Pancreas (tissue), 10 donors: ENCODE results near the gene ANKRD44. TPM values are rescaled to one million over a fixed set of nuclear protein-coding genes. Genes with fewer than 3 reads are reported as not detected.

ENCODE experiments used
- ATAC-seq, 4 donors: fragments of 200-7000 bp; cut with Tn5 transposase; one replicate each; pipeline versions ENCODE4 v1.8.0 to v1.9.1; 2020; ENCODE audit warnings: mild to moderate bottlenecking in 4 of 4, moderate library complexity in 4 of 4
- DNase-seq, 6 donors: peaks; one replicate each; pipeline ENCODE4 v3.0.0-alpha.2; 2020
- FAIRE-seq: peaks from 2 replicates; lab custom pipeline; 2012; peaks lifted over from hg19 to GRCh38; lab: Jason Lieb, UNC
- H3K27ac ChIP-seq, 4 donors: fragments of 200-600 bp; sonication (generic); 1 replicate in 3 of 4; 2 replicates in 1 of 4; pipeline versions ENCODE4 v1.5.0 to v1.8.0; 2020
- H3K27me3 ChIP-seq, 4 donors: fragments of 200-600 bp; one replicate each; pipeline ENCODE4 v1.8.0; 2021
- H3K36me3 ChIP-seq, 3 donors: fragments of 200-600 bp; sonication (generic) in 1 of 3; one replicate each; pipeline versions ENCODE4 v1.5.0 to v1.8.0; 2020 to 2021
- H3K4me1 ChIP-seq, 3 donors: fragments of 200-600 bp; one replicate each; pipeline ENCODE4 v1.8.0; 2021
- H3K4me3 ChIP-seq, 4 donors: fragments of 200-600 bp; sonication (generic) in 2 of 4; one replicate each; pipeline versions ENCODE4 v1.5.0 to v1.8.0; 2020 to 2021
- H3K9me3 ChIP-seq, 4 donors: fragments of 200-600 bp; one replicate each; pipeline ENCODE4 v1.8.0; 2021
- WGBS, 2 donors: extraction: QIAGEN DNeasy Blood & Tissue Kit; methylation state at CpG; one replicate each; pipeline ENCODE4 v1.1.7; 2013; 5-methylcytosine and 5-hydroxymethylcytosine counted together
- intact Hi-C, 3 donors: fragments of 100-400 bp; cut with DNase I; formaldehyde crosslinking; loops; one replicate each; pipeline versions ENCODE4 v1.11.1 to v1.14.2; 2022
- polyA plus RNA-seq, 2 donors: library from polyadenylated mRNA; stranded (reverse); fragments of 200-250 nt; gene quantifications; one replicate each; pipeline ENCODE4 v1.2.3, GENCODE V29; 2013
- total RNA-seq, 6 donors: library from RNA; stranded (reverse); fragmentation: NEBNext Ultra II Directional in 4 of 6; extraction: Animal tissue kit (Norgen Biotek cat#: 25700) in 4 of 6; gene quantifications; one replicate each; pipeline versions ENCODE4 v1.2.1 to v1.2.4, GENCODE V29; 2021 to 2023
- TF ChIP-seq, protein P1 (sequence below), 4 donors: fragments of 200-600 bp; sonication (generic) in 3 of 4; IDR thresholded peaks; one replicate each; pipeline versions ENCODE4 v1.5.0 to v1.8.0; 2021; ENCODE audit warnings: antibody characterized with exemption in 4 of 4
- donor health status: healthy with polysubstance abuse.
- donor health status: DM: no; HTN: no; CAD: no; lungs with moderate emphysema.
- donor health status: DM: no; HTN: no; CAD: no.
- donor health status: control.
- donor health status: control.
- donor health status: Bipolar disorder and iron deficiency.
- donor health status: DM: yes; HTN: yes; CAD: no.
- donor health status: DM: no; HTN: no; CAD: no.
- donor health status: DM: no; HTN: no; CAD: no.
- donor health status: DM: yes; HTN: yes; CAD: no.

Gene ANKRD44
- total and polyA plus RNA-seq, 8 donors = 1.9 to 12.5 (median 7.7) TPM

DNA sequence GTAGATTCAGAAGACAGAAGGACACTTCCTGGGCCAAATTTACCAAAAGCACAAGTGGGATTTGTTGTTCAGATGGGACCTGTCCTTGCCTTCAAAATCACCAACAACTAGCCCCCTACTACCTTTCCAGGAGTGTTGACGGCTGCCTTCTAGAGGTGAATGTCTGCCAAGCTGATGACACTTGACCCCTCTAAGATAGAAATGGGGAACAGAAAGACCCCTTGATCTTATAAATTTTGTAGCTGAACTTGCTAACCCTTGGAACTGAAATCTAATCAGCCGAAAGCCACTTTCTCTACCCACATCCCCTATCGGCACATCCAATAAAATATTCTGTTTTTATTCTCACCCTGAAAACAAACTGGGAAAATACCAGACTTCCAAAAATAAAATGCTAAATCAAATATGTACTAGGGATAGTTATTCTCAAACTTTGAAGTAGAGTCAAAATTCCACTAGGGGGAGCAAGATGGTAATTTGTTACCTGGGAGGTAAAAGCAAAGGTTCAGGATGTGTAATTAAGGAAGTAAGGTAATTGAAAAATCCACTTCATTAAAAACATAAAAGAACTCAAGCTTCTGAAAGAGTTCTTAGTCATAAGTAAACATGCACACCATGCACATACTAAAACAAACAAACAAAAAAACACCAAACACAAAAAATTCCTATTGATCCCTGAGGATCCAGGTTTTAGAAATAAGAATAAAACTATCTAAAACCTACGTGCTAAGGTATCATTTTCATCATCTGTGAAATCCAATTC lies 119.2 kb downstream of the ANKRD44 start:
- no peak overlapping the region for H3K27ac ChIP-seq
- no peak for DNase-seq
- peak; percentile 96 for FAIRE-seq
- H3K4me3 ChIP-seq = no peak overlapping the region
- TF ChIP-seq, protein P1, sequence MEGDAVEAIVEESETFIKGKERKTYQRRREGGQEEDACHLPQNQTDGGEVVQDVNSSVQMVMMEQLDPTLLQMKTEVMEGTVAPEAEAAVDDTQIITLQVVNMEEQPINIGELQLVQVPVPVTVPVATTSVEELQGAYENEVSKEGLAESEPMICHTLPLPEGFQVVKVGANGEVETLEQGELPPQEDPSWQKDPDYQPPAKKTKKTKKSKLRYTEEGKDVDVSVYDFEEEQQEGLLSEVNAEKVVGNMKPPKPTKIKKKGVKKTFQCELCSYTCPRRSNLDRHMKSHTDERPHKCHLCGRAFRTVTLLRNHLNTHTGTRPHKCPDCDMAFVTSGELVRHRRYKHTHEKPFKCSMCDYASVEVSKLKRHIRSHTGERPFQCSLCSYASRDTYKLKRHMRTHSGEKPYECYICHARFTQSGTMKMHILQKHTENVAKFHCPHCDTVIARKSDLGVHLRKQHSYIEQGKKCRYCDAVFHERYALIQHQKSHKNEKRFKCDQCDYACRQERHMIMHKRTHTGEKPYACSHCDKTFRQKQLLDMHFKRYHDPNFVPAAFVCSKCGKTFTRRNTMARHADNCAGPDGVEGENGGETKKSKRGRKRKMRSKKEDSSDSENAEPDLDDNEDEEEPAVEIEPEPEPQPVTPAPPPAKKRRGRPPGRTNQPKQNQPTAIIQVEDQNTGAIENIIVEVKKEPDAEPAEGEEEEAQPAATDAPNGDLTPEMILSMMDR (IDR thresholded peaks at IDR 0.05) = peak; percentile 31 to 72 (median 58)
- H3K27me3 ChIP-seq = no peaks in the 10 kb centered on the region
- no peaks in the 10 kb centered on the region for H3K9me3 ChIP-seq
- ATAC-seq = peak; percentile 60 to 85 (median 81)
- 12 to 29% methylated on average over 4 of the region's 4 CpGs for WGBS, 2 donors
- H3K4me1 ChIP-seq = no peaks in the 10 kb centered on the region
- H3K36me3 ChIP-seq = no peaks in the 10 kb centered on the region
- intact Hi-C loops = loop anchor here in 2 of 3 donors (5.0 to 10.0 kb wide), 3 partner anchors 113 to 181 kb away; partner anchors contain the start of gene ANKRD44 (in 1 of the 2)

DNA sequence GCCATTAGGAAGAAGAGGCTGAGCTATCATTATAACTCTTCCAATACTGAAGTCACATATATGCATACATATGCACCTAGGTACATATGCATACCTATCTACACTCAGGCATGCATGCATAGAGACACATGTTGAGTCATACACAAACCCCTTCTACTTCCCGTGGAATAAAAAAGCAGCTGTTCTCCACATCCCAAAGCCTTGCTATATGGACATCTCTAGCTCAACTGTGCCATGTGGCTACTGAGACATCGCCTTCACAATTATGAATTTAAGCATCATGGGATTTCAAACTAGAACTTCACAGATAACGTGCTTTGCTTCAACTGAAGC lies 120.5 kb downstream of the ANKRD44 start:
- Histone ChIP-seq H3K4me3 (no peak overlapping the region), H3K27ac (no peak overlapping the region), H3K4me1 (peaks cover 0 to 4% (median 0%) of the 10 kb centered on the region in 3 donors), H3K27me3 (no peaks in the 10 kb centered on the region), H3K36me3 (no peaks in the 10 kb centered on the region), H3K9me3 (no peaks in the 10 kb centered on the region)
- ATAC-seq (no peak), DNase-seq (no peak), FAIRE-seq (no peak)
- intact Hi-C loops = loop anchor here in 2 of 3 donors (5.0 to 10.0 kb wide), 3 partner anchors 115 to 182 kb away; partner anchors contain the start of gene ANKRD44 (in 1 of the 2)
- TF ChIP-seq, protein P1 (IDR thresholded peaks at IDR 0.05) = no peak
- 74 to 85% methylated on average over 3 of the region's 3 CpGs for WGBS, 2 donors

DNA sequence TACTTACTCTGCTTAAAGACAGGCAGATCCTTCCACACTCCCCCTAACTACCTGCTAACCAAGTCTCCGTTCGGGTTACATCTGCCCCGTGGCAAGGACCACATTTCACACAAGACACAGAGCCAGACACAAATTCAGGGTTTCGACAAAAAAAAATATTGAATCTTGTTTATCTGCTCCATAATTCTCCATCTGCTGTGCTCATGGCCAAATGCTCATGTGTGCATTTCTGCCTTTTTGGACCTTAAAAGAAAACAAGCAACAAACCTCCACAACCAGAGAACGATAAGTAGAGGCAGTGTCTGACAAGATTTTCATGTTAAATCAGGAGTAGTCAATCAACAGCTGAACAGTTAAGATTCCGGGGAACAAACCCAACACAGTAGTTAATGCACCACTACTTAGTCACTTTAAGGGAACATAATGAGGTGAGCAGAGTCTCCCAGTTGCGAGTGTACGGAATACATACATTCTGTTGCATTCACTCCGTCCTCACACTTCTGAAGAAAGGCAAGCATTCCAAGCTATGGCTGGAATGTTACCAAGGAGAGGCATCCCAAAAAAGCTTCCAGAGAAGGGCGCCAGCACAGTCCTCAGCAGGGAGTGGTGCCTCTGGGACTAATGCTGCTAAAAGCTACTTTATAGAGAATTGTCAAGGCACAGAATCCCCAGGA lies 121.0 kb downstream of the ANKRD44 start:
- no peaks in the 10 kb centered on the region for H3K9me3 ChIP-seq
- no peak overlapping the region for H3K27ac ChIP-seq
- peaks cover 0 to 6% (median 0%) of the 10 kb centered on the region in 3 donors for H3K4me1 ChIP-seq
- TF ChIP-seq, protein P1 (IDR thresholded peaks at IDR 0.05) = no peak
- intact Hi-C loops = loop anchor here in 2 of 3 donors (5.0 to 10.0 kb wide), 4 partner anchors 115 to 188 kb away; partner anchors contain the start of gene ANKRD44 (in 1 of the 2)
- H3K36me3 ChIP-seq = no peaks in the 10 kb centered on the region
- no peaks in the 10 kb centered on the region for H3K27me3 ChIP-seq
- H3K4me3 ChIP-seq = no peak overlapping the region
- WGBS, 2 donors = 83 to 85% methylated on average over 10 of the region's 10 CpGs
- no peak for DNase-seq
- no peak for ATAC-seq
- FAIRE-seq = no peak

DNA sequence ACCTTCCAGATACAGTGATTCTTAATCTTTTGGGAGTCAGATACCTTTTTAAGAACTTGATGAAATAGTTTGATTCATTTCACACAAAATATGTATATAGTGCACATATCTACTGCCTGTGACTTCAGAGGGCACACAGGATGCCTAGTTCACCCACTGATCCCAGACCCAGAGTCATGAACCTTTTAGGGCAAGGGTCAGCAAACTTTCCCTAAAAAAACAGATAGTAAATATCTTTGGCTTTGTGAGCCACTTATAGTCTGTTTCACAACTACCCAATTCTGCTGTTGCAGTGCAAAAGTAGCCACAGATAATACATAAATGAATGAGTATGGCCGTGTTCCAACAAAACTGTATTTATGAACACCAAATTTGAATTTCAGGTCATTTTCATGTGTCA lies 124.9 kb downstream of the ANKRD44 start:
- H3K36me3 ChIP-seq = no peaks in the 10 kb centered on the region
- WGBS, 2 donors = 92 to 98% methylated on average over 1 of the region's 1 CpG
- no peaks in the 10 kb centered on the region for H3K9me3 ChIP-seq
- DNase-seq = no peak
- no peak for FAIRE-seq
- H3K27ac ChIP-seq = no peak overlapping the region
- no peak for ATAC-seq
- H3K27me3 ChIP-seq = no peaks in the 10 kb centered on the region
- TF ChIP-seq, protein P1 (IDR thresholded peaks at IDR 0.05) = no peak
- no peak overlapping the region for H3K4me3 ChIP-seq
- intact Hi-C loops = loop anchor here in 1 of 3 donors (5.0 kb wide), 1 partner anchor 192 kb away; no protein-coding TSS in a partner anchor
- H3K4me1 ChIP-seq = peaks cover 0 to 6% (median 0%) of the 10 kb centered on the region in 3 donors
